Measurements from ENCODE around the gene FRMD5.

DNA sequence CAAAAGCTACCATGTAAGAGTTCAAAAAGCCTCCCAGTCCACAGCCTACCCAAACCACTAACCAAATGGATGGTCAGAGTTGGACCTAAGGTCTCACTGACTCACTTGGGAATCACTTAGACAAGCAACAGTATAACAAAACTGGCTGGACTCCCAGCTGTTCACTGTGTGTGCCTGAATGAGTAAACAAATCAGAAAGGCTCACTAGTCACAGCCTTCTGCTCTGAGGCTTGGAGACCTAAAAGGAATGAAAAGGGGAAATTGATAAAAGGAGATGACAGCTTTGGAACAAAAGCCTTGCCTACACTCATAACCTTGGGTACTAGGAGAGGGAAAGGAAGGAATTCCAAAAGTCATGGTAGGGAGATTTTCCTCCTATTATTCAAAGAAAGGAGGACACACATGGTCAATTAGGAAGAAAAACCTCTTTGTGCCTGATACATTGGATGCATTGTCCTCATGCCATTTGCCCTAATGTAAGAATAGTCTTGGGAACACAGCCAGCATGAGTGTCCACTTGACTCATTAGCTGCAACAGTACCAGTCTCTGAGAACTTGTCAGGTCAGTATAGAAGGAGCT is 92.3 kb downstream of the FRMD5 start:
- TF ChIP-seq, protein P1, sequence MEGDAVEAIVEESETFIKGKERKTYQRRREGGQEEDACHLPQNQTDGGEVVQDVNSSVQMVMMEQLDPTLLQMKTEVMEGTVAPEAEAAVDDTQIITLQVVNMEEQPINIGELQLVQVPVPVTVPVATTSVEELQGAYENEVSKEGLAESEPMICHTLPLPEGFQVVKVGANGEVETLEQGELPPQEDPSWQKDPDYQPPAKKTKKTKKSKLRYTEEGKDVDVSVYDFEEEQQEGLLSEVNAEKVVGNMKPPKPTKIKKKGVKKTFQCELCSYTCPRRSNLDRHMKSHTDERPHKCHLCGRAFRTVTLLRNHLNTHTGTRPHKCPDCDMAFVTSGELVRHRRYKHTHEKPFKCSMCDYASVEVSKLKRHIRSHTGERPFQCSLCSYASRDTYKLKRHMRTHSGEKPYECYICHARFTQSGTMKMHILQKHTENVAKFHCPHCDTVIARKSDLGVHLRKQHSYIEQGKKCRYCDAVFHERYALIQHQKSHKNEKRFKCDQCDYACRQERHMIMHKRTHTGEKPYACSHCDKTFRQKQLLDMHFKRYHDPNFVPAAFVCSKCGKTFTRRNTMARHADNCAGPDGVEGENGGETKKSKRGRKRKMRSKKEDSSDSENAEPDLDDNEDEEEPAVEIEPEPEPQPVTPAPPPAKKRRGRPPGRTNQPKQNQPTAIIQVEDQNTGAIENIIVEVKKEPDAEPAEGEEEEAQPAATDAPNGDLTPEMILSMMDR (IDR thresholded peaks at IDR 0.05; ENCODE audit: low read depth, low read length, poor library complexity, severe bottlenecking) = no peak
- TF ChIP-seq EZH2phosphoT487 (IDR thresholded peaks at IDR 0.05; ENCODE audit: borderline replicate concordance, low read length) = no peak
